Smooth muscle cell of the brain vasculature (primary cell): ENCODE results near the gene SHROOM2.

Experiments
- DNase-seq: peaks from one replicate; pipeline ENCODE4 v3.0.0-alpha.2; 2012; ENCODE audit warnings: low read depth, low spot score

Gene SHROOM2

DNA sequence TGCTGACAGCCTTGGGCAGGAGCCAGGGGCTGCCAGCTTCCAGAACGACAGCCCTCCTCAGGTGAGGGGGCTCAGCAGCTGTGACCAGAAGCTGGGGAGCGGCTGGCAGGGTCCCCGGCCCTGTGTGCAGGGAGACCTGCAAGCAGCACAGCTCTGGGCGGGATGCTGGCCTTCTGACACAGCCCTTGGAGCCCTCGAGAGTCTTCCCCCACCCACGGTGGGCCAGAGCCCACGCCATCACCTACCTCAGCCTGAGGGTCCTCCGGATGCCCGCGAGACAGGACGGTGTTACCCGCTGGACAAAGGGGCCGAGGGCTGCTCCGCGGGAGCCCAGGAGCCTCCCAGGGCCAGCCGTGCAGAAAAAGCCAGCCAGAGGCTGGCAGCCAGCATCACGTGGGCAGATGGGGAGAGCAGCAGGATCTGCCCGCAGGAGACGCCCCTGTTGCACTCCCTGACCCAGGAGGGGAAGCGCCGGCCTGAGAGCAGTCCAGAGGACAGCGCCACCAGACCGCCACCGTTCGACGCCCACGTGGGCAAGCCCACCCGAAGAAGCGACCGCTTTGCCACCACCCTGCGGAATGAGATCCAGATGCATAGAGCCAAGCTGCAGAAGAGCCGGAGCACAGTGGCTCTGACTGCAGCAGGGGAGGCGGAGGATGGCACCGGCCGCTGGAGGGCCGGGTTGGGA, 109.1 kb downstream of the SHROOM2 start:
- DNase-seq = no peak

DNA sequence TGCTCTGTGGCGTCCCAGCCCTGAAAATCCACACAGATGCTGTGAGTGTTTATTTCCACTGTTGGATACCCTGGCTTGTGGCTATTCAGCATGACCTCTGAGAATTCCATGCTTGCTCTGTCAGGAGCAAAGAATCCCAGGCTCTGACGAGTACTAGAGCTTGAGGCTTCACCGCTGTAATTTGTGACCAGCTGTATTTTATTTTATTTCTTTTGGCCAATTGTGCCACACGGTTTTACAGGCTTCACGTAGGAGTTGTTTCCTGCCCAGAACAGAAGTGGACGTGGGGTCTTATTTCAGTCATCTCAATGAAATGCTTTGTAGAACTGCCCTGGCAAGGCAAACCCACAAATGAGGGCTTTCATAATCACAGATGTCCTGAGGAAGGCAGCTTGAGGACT, 111.5 kb downstream of the SHROOM2 start:
- peak; percentile 70 for DNase-seq

DNA sequence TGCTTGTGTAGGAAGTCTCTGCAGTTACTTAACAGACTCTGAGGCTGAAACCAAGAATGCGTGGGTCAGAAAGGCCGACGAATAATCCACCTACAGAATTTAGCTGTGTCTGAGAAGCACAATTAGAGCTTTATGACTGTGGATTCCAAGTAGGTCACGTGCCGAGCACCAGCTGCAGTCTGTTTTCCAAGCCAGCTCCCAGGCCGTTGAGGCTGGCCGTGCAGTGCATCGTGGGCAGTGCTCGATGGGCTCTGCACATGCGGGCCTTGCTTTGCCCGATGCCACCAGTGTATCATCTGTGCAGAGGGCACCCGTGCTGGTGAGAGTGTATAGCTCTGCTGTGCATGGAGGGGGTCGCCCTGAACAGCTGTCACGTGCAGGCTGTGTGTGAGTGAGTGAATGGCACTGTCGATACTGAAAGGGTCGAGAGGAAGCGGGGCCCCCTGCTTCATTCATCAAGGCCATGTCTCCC, 113.4 kb downstream of the SHROOM2 start:
- DNase-seq = no peak

DNA sequence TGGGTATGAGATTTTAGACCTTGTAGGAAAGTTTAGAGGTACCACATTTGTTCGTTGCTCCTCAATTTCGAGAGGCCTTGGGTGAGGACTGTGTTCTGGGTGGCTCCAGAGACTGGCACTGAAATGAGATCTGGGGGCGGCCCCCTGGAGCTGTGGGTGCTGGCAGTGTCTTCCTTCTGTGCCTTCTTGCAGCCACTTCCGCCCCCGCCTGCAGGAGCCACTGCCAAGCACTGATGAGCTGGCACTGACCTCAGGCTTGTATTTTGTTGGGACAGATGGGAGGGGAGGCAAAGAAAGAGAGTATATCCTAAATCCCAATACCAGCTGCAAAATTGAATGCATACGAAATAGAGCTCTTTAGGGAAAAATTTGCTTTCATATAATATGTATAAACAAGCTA, 116.4 kb downstream of the SHROOM2 start:
- DNase-seq = no peak

DNA sequence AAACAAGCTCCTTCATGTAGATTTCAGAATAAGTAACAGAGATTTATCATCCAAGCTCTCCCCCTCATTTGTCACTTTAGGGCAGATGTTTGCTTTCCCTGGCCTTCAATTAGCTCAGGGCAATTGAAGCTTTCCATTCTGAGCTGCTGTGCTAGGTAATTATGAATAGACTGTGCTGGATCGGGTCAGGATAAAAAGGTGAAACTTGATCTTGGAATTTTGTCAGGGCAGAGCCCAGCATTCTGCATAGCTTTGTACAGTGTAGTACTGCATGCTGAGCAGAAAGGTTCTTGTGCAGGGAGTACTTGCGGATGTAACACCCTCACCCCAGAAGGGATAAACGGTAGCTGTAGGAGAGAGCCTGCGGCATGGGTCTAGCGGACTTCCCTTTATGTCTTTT, 116.9 kb downstream of the SHROOM2 start:
- DNase-seq = no peak

DNA sequence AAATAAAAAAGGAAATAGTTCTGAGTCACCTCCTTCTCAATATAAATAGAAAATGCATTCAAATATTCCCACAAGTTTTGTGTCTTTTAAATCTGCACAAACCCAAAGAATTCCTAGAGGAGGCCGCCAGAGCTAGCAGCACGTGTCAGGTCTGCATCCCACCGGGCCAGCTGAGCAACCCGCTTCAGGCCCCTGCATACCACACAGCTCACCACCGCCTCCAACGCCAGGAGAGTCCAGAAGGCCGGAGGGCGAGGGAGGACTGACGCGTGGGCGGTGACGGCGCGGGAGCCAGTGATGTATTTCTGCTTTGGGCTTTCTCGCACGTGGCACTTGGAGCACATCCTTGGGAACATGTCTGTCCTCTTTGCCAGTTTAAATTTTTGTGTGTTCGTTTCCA, 119.1 kb downstream of the SHROOM2 start:
- no peak for DNase-seq

DNA sequence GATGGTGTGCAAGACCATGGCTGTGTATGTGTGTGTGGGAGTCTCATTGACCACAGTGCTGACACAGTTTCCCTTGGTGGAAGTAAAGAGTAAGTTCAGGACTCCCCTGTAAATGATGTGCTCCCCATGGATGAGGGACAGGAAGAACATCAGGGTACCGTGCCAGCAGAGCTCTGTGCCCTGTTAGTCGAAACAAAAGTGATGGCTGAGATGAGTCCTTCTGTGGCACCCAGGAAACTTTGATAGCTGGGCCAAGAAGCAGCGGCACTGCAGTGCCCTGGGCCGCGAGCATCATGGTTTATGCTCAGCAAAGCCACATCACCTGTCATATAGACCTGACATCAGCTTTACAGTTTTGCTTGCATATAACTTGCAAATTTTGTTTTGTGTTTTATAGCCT, 119.5 kb downstream of the SHROOM2 start:
- no peak for DNase-seq

DNA sequence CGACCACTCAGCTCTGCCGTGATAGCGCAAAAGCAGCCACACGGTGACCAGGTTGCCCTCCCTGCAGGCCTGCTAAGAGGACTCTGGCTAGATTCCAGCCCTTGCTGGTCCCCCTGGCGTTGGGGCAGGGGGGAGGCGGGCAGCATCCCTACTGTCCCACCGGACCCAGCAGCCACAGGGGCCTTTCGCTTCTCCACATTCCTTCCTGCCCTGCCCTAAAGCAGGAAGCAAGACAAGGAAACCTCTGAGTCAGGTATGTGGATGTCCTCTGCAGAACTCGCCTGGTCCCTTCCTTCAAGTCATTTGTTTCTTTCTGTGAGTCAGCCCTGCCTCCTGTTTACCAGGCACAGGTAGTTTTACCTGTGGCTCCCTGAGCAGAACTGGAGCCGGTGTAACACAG, 120.7 kb downstream of the SHROOM2 start:
- no peak for DNase-seq

DNA sequence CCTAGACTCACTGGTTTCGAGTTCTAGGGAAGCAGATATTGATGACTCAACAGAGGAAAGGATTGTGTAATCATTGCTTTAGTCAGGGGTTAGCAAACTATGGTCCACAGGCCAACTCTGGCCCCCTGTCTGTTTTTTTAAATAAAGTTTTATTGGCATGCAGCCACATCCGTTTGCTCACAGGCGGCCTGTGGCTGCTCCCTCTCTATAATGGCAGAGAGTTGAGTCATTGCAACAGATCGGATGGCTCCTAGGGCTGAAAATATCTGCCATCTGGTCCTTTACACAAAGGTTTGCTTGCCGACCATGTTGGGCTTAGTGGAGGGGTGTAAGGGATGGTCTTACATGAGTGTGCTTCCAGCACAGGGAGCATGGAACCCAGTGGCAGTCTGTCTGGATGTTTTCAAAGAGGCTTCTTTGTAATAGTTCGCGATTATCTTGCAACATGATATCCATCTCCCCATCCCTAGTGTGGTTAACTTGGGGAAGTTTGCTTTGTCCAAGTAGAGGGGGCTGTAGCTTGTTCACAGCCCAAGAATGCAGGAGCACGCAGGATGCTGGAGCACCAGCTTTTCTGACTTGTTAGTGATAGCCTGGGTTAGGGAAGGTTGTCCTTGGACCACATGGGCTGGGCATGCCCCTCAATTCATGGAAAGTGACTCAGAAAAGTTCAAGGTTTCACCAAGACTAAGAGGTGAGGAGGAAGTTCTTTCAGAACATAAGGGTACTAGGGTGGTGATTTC, 121.6 kb downstream of the SHROOM2 start:
- DNase-seq = no peak

DNA sequence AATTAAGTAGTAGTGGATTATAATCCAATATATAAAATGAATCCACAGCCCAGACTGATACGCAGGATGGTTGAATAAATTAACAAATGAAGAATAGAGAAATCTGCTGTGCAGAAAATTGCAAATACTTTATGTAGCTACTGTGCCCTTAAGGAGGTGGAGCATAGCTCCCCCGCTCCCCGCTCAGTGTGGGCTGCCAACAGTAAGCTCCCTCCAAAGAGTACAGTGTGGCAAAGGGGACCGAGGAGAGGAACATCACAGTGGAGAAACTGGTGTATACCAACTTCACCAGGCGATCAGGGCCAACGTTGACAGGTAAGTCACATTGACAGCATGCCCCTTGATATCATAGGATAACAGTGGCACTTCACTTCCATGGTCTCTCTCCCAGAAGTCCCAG, 123.0 kb downstream of the SHROOM2 start:
- no peak for DNase-seq

DNA sequence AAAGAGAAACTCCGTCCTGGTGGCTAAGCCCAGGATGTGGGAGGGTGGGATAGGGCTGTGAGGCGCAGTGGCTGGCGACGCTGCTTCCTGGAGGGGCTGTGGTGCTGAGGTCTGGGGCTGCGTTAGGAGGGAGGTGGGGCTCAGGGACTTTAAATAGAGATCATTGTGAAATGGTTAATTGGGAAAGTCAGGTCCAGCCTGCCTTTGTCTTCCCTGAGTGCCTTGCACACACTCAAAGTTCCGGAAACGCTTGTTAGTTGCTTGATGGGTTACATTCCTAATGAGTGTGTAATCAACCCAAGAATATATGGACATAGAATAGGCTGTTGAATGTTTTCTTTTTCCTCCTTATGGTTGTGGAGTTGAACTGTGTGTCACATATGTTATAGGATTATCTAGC, 125.3 kb downstream of the SHROOM2 start:
- DNase-seq = no peak

DNA sequence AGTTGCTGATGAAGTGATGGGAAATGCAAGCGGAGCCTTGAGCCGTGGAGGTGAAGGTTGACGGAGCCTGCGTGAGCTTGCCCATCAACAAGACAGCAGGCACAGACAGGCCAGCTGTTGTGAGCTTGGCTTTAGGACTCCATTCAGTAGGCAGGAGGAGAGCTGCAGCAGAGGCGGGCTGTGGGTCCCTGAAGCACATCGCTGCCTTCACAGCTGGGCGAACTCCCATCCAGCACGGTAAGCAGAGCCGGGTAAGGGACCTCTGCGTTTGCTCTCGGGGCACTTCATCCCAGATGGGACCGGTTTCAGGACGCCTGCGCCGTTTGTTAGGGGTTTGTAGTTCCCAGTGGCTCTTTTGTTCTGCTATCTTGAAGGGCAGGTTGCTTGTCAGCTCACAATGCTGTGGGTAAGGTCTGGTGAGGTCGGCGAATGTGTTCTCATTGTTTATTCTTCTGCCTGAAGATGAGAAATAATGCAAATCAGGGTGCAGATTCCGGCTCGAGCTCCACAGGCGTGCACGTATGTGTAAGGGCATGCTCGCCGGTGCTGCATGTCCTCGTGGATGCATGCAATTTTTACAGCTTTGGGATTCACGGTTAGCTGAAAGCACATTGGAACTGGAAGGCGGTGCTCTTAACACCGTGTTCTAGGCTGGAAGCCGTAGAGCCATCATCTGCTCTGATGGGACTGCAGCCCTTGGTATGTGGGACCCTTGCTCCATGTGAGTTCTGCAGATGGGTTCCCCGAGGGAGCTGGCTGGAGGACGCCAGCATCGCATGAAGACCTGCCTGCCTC, 126.3 kb downstream of the SHROOM2 start:
- no peak for DNase-seq

DNA sequence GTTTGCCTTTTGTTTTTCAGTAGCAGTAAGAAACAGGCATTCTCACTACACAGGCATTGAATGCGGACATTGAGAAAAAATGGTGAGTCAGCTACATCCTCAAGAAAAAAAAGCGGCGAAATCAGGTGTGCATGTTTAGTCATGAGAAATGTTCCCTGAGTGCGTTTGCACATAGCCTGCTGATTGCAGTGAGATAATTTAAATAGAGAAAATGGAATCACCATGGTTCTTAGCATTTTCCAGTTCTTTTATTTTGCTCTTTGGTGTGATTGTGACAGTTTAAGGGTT, 126.9 kb downstream of the SHROOM2 start:
- DNase-seq = no peak

DNA sequence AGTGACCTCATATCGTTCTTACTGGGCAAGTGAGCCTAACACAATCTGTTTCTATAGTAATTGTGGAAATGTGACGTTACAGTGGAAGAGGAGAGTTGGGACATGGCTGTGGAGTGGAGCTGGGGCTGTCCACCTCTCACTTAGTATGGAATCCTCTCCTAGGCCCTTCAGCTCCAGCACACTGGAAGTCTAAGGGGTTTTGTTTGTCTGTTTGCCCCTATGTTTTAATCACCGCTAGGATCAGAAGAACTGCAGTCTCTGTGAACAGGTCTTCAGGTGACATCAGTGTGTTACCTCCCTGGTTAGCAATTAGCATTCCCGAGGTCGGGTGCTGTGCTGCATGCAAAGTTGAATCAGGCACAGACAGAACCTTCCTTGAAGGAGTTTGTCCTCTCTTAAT, 131.6 kb downstream of the SHROOM2 start:
- DNase-seq = no peak

DNA sequence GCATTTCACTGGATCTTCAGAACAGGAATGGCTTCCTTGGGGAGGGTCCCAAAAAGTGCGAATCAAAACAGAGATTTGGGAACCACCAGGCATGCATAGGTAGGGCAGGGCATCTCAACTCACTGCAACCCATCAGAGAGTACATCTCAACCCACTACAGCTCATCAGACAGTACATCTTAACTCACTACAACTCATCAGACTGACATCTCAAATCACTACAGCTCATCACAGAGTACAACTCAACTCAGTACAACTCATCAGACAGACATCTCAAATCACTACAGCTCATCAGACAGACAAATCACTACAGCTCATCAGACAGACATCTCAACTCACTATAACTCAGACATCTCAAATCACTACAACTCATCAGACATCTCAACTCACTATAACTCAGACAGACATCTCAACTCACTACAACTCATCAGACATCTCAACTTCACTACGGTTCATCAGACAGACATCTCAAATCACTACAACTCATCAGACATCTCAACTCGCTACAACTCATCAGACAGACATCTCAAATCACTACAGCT, 133.5 kb downstream of the SHROOM2 start:
- DNase-seq = no peak

DNA sequence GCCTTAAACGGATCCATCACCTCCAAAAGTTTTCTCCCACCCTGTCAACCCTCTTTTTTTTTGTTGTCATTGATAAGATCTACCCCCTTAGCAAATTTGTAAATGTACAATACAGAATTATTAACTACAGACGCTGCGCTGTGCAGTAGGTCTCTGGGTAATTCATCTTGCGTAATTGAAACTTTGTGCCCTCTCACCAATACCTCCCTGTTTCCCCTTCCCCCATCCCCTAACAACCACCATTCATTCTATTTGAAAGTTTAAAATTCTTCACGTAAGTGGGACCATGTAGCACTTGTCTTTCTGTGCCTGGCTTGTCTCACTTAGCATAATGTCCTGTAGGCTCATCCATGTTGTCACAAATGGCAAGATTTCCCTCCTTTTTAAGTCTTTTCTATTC, 135.2 kb downstream of the SHROOM2 start:
- DNase-seq = no peak

DNA sequence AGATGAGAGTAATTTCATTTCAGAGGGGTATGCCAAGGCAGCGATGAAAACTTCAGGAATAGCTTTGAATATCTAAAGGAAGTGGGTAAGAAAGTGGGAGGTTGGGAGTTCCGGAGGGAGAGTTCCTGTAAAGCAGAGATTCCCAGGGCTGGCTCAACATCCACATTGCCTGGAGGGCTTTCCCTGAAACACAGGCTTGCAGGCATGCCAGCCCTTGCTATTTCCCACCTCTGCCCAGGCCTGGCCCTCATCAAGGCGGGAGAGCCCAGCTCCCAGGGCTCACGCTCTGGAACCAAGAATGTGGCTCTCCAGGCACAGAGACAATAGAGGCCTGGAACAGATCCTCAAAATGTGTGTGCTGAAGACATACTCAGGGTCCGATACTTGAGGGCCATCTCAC, 137.1 kb downstream of the SHROOM2 start:
- DNase-seq = no peak

DNA sequence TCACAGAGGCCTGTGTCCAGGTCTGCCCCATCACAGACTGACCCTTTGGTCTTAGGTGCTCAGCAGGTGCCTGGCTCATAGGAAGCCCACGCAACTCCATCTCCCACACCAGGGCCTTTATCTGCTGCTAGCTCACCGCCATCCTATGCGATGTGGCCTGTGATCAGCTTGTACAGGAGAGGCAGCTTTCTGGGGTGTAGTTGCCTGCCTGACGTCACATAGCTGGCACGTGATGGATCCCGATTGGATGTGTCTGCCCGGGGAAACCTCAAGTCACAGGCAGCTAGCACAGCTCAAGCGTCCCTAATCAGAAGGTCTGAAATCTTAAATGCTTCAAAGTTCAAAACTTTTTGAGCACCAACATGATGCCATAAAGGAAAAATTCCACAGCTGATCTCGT, 139.8 kb downstream of the SHROOM2 start:
- no peak for DNase-seq

DNA sequence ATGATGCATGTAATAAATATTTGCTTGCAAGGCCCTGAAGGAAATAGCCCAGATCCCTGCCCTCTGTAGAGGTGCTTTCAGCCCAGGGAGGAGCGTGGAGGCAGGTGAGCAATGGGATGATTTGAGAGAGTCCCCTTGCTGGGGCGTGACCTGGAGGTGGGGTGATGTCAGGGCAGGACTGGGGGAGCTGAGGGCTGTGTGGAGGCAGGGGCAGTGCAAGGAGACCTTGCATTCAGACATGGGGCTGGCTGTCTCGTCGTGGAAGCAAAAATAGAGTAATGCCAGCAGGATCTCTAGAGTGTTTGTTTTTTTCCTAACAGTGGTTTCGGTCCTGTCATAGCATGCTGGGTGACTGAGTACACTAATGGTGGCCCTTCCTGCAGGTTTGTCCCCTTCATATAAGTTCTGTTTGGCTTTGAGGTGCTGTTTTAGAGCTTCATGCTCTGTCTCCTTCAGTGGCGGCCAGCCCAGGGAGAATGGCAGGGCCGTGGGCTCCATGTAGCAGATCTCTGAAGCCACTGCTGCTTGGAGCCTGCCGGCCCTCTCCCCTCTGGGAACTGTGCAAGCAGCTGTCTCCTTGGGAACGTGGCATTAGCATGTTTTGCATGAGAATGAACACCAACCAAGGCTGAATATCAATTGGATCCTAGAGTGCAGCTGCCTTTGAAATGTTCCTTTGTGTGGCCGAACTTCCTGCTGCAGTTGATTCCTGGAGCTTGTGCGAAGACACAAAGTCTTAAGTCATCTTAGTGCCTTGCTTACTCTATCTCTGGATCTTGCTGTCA, 141.7 kb downstream of the SHROOM2 start:
- no peak for DNase-seq

DNA sequence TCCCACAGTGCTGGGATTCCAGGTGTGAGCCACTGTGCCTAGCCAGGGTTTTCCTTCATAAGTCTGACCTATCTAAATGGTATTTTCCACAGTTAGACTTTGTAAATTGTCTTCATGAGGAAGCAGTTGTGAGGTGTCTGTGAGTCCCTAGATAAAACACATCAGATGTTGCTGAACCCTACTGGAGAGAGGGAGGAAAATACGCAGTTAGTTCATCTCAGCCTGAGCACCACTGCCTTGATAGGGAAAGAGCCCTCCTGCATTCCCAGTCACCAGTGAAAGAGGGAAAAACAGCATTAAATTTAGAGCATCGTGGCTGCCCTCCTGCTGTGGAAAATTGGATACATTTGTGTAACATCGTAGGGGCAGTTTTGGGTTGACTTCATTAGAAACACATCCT, 149.2 kb downstream of the SHROOM2 start:
- DNase-seq = no peak

DNA sequence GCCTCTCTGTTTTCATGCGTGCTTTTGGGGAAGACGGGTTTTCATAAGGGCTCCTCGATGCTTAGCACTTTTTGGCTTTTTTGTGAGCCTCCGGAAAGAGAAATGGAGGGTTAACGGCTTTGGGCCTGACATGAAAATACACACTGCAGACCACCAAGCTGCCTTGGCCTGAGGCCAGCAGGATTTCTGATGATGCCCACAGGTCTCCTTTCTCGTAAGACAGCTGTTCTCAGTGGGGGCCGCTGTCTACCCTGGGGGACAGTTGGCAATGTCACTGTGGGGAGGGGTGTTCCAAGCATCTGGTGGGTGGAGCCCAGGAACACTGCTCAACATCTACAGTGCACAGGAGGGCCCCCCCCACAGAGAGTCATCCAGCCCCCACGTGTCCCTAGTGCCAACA, 151.5 kb downstream of the SHROOM2 start:
- no peak for DNase-seq

DNA sequence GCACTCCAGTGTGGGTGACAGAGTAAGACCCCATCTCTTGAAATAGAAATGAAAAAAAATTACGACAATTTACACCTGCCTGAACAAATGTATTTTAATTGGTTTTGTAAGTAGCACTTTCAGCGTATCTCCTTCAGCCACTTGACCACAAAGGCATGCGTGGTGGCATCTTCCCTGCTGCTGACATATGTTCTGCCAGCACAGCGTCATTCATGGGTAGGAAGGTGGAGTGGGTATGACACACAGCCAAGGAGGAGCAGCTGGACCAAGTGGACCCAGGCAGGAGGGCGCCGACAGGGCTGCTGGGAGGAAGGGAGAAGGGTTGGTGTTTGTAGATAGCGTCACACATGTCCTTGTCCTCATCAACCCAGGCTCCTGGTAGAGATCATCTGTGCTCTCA, 152.3 kb downstream of the SHROOM2 start:
- no peak for DNase-seq
